Measurements from ENCODE around the gene MAB21L4.

GRCh38 chr2:240881913-240882312 lies 14.0 kb downstream of the MAB21L4 start:
- TF ChIP-seq CTCF (IDR thresholded peaks at IDR 0.05) (no peak), POLR2A (IDR thresholded peaks at IDR 0.05) (no peak)
